ENCODE data around the gene CMKLR1. TPM values are rescaled to one million over a fixed set of nuclear protein-coding genes. Genes with fewer than 3 reads are reported as not detected.

The CMKLR1 gene
- total RNA-seq, 2 experiments from 2014 or later = not detected

DNA sequence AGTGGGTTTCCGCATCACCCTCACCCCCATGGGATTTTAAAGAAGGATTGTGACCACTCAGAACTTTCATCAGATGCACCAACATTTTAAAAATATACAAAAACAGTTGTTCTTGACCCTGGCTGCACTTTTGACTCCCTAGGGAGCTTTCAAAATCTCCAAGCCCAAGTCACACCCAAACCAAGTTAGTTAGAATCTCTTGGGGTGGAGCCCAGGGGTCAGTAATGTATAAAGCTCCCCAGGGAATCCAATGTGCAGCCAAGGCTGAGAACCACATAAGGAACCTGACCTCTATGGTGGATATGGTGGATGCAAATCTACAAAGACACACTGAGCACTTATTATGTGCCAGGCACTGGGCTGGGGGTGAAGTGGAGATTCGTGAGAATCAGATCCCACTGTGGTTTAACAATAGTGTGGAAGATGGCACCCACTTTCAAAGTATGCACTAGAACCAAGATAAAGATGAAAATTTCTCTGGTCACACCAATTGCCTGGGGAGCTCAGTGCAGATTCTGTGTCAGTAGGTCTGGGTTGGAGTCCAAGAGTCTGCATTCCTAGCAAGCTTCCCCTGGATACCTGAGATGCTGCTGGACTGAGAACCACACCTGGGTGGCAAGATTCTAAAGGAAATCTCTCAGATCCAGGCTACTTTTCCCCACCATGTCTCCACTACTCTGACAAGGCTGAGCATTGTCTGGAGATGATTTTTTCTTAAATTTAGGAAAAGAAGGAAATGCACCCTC is 18.9 kb upstream of the CMKLR1 start:
- no peaks in the 10 kb centered on the region for H3K9me3 Mint-ChIP-seq
- no peaks in the 10 kb centered on the region for H3K4me1 Mint-ChIP-seq (ENCODE audit: low read depth)
- intact Hi-C loops (cut with micrococcal nuclease) = no loop called here
- H3K27ac Mint-ChIP-seq = no peak overlapping the region
- CTCF ChIA-PET = no interaction called here
- H3K36me3 Mint-ChIP-seq (ENCODE audit: low read depth) = no peaks in the 10 kb centered on the region
- H3K4me3 Mint-ChIP-seq = no peak overlapping the region
- DNase-seq = no peak
- peaks cover 9% of the 10 kb centered on the region for H3K27me3 Mint-ChIP-seq (ENCODE audit: low read depth)

DNA sequence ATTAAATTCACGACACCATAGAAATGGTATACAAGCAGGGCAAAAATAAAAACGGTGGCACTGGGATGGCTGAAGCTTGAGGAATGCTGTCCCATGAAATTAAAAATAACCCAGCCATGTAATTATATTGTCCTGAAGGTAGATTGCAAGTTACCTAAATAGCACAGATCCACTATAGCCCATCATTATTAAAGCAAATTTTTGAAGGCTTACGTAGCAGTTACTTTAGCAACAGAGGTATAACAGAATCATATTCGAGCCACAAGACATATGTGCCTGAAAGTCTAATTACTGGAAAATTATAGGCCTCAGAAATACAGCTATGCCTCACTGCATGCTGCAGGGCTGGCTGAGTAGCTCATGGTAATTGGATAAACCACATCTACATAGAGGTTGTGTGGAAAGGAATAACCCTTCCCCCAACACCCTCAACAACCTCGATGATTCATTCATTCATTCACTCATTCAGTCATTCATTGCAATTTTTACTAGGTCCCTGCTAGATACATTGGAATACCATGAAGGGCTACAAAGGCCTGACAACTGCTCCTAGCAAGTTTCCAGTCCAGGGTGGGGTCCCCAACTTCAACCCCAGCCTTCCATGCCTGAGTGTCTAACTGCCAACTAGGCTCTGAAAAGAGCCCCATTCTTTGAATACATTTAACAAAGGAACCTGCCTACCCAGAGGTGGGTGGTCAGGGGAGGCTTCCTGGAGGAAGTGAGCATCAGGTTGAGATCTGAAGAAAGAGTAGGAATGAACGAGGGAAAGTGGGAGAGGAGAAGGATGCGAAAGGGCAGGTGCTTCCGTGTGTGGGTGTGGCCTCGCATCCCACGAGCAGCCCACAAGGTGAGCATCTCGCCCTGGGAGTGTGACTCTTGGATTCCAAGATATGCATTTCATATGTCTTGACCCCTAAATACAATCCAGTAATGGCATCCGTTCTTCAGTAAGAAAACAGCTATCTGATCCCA is 18.0 kb upstream of the CMKLR1 start:
- Mint-ChIP-seq H3K36me3 (ENCODE audit: low read depth) (no peaks in the 10 kb centered on the region), H3K27me3 (ENCODE audit: low read depth) (peaks cover 9% of the 10 kb centered on the region), H3K4me1 (ENCODE audit: low read depth) (no peaks in the 10 kb centered on the region), H3K9me3 (no peaks in the 10 kb centered on the region), H3K27ac (no peak overlapping the region), H3K4me3 (no peak overlapping the region)
- CTCF ChIA-PET = no interaction called here
- DNase-seq = no peak
- intact Hi-C loops (cut with micrococcal nuclease) = no loop called here

DNA sequence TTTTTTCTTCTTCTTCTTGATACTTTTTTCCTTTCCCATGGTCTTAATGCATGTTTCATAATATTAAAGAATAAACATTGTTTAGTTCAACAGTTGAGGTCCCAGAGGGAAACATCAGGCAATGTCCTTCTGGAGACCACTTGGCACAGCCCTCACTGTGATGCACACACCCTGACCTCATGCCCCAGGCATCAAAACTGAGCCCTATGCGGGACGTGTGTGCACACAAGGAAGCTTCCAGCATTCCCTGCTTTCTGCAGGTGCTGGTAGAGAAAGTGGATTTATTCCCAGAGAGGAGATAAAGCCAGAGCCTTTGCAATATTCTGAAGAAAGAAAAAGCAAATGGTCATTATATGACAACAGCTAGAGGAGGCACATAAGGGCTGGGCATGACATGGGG is 16.0 kb upstream of the CMKLR1 start:
- H3K36me3 Mint-ChIP-seq (ENCODE audit: low read depth) = no peaks in the 10 kb centered on the region
- CTCF ChIA-PET = no interaction called here
- no peak overlapping the region for H3K27ac Mint-ChIP-seq
- no peaks in the 10 kb centered on the region for H3K4me1 Mint-ChIP-seq (ENCODE audit: low read depth)
- peaks cover 9% of the 10 kb centered on the region for H3K27me3 Mint-ChIP-seq (ENCODE audit: low read depth)
- H3K9me3 Mint-ChIP-seq = no peaks in the 10 kb centered on the region
- H3K4me3 Mint-ChIP-seq = no peak overlapping the region
- DNase-seq = no peak
- intact Hi-C loops (cut with micrococcal nuclease) = no loop called here

DNA sequence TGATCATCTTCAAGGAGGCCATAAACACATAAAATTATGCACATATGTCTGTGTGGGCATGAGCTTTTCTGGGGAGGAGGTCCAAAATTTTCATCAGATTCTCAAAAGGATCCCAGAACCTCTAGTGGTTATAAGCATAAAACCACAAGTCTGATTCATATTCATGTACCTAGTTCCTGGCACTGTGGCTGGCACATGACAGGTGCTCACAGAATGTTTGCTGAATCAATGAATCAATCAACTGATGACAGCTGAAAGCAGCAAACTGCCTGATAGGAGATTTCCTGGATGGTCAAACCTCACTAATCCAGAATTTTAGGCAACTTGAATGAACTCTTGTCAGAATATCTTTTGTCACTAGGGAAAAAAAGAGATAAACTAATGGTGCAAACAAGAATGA is 13.5 kb upstream of the CMKLR1 start:
- no peaks in the 10 kb centered on the region for H3K4me1 Mint-ChIP-seq (ENCODE audit: low read depth)
- H3K27me3 Mint-ChIP-seq (ENCODE audit: low read depth) = peaks cover 3% of the 10 kb centered on the region
- H3K4me3 Mint-ChIP-seq = no peak overlapping the region
- intact Hi-C loops (cut with micrococcal nuclease) = no loop called here
- H3K27ac Mint-ChIP-seq = no peak overlapping the region
- DNase-seq = no peak
- H3K9me3 Mint-ChIP-seq = no peaks in the 10 kb centered on the region
- CTCF ChIA-PET = no interaction called here
- no peaks in the 10 kb centered on the region for H3K36me3 Mint-ChIP-seq (ENCODE audit: low read depth)

DNA sequence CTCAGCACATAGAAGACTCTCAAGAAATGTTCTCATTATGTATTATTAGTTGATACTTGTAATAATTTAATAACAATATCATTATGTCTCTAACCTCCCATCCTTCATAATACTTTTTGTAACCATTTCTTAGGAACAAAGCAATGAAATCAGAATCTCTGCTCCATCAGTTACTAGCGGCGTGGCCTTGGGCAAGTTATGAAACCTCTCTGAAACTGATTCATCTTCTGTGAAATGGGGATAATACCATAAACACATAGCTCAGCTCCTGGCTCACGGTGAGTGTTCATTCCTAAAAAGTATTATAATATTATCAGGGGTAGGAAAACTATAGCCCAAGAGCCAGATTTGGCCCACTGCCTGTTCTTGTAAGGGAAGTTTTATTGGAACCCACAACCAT is 11.4 kb upstream of the CMKLR1 start:
- intact Hi-C loops (cut with micrococcal nuclease) = no loop called here
- Mint-ChIP-seq H3K36me3 (ENCODE audit: low read depth) (no peaks in the 10 kb centered on the region), H3K9me3 (no peaks in the 10 kb centered on the region), H3K4me3 (no peak overlapping the region), H3K27ac (no peak overlapping the region), H3K4me1 (ENCODE audit: low read depth) (no peaks in the 10 kb centered on the region), H3K27me3 (ENCODE audit: low read depth) (peaks cover 3% of the 10 kb centered on the region)
- CTCF ChIA-PET = no interaction called here
- DNase-seq = no peak

DNA sequence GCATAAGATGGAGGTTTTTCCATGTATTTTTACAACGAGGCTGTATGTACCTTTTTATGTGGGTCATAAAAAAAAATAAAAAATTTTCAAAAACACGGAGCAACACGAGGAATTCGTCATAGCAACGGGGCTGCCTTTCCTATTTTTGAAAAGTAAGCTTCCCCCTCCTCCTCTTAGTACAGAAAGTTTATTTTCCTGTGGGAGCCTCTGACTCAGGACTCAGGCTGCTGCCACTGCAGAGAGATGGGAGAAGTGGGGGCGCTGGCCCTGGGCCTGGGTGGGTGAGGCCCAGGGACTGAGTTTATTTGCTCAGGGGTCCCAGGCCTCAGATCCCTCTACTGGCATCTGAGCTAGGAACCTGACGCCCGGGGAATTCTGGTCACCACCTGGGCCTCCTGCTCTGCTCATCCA is 10.2 kb upstream of the CMKLR1 start:
- no peak overlapping the region for H3K4me3 Mint-ChIP-seq
- peaks cover 3% of the 10 kb centered on the region for H3K27me3 Mint-ChIP-seq (ENCODE audit: low read depth)
- H3K27ac Mint-ChIP-seq = no peak overlapping the region
- H3K4me1 Mint-ChIP-seq (ENCODE audit: low read depth) = no peaks in the 10 kb centered on the region
- intact Hi-C loops (cut with micrococcal nuclease) = no loop called here
- no peaks in the 10 kb centered on the region for H3K36me3 Mint-ChIP-seq (ENCODE audit: low read depth)
- no peak for DNase-seq
- CTCF ChIA-PET = interaction anchor here (0.6 kb wide), 1 partner anchor 1243 kb away, joined by 3 read pairs; no protein-coding TSS in a partner anchor
- H3K9me3 Mint-ChIP-seq = no peaks in the 10 kb centered on the region

DNA sequence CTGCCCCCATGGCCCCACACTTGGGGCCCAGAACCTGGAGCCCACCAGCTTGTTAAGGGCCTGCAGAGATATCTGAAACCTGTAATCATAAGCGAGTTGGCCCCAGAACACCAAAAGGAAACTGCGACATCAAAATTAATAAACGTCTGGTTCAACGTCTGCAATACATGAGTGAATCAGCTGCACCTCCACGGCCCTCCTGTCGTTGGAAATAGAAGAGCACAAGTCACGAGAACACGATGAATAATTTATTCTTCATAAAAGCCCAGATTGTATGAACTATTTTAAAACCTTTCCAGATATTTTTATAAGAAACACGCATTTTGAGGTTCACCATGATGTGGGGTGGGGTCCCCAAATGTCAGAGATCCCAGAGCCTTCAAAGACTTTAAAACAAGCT is 9.7 kb upstream of the CMKLR1 start:
- Mint-ChIP-seq H3K27ac (no peak overlapping the region), H3K9me3 (no peaks in the 10 kb centered on the region), H3K36me3 (ENCODE audit: low read depth) (no peaks in the 10 kb centered on the region), H3K4me3 (no peak overlapping the region), H3K4me1 (ENCODE audit: low read depth) (no peaks in the 10 kb centered on the region), H3K27me3 (ENCODE audit: low read depth) (peaks cover 3% of the 10 kb centered on the region)
- no peak for DNase-seq
- intact Hi-C loops (cut with micrococcal nuclease) = no loop called here
- CTCF ChIA-PET = interaction anchor here (0.6 kb wide), 1 partner anchor 1244 kb away, joined by 3 read pairs; no protein-coding TSS in a partner anchor

DNA sequence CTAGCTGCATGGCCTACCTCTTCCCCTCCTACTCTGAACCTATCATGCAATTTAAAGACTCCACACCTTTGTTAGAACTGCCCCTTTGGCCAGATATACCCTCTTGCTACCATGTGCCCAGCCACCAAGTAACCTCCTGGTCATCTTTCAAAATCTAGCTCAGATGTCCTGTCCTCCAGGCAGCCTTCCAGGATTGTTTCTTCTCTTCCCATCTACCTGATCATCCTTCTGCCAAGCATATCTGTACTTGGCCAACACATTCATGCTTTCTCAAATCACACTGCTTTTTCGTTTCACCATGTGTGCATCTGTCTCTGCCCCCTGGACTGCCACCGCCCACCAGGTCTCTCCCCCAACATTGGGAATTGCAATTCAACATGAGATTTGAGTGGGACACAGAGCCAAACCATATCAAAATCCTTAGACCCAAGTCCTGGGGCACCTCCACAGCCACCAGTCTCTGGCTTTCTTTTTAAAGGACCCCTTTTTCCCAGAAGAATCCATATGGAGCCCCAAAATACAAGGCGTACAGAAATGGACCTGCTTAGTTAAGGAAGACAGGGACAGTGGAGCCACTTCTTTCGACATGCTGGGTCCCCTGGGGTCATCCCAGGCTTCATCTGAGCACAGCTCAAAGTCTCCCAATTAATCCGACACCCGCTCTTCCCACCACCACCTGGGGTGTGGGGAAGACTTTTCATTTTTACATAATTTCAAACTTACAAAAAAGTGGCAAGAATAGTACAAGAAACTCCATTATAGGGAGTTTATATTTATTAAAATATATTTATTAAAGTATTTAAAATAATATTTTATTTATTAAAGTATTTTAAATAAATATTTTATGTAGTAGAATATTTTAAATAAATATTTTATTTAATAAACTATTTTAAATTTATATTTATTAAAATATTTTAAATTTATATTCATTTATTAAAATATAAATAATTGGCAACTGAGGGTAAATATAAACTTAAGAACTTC is 7.9 kb upstream of the CMKLR1 start:
- Mint-ChIP-seq H3K4me3 (no peak overlapping the region), H3K36me3 (ENCODE audit: low read depth) (no peaks in the 10 kb centered on the region), H3K27me3 (ENCODE audit: low read depth) (no peaks in the 10 kb centered on the region), H3K27ac (no peak overlapping the region), H3K9me3 (no peaks in the 10 kb centered on the region), H3K4me1 (ENCODE audit: low read depth) (no peaks in the 10 kb centered on the region)
- intact Hi-C loops (cut with micrococcal nuclease) = no loop called here
- CTCF ChIA-PET = no interaction called here
- DNase-seq = no peak

DNA sequence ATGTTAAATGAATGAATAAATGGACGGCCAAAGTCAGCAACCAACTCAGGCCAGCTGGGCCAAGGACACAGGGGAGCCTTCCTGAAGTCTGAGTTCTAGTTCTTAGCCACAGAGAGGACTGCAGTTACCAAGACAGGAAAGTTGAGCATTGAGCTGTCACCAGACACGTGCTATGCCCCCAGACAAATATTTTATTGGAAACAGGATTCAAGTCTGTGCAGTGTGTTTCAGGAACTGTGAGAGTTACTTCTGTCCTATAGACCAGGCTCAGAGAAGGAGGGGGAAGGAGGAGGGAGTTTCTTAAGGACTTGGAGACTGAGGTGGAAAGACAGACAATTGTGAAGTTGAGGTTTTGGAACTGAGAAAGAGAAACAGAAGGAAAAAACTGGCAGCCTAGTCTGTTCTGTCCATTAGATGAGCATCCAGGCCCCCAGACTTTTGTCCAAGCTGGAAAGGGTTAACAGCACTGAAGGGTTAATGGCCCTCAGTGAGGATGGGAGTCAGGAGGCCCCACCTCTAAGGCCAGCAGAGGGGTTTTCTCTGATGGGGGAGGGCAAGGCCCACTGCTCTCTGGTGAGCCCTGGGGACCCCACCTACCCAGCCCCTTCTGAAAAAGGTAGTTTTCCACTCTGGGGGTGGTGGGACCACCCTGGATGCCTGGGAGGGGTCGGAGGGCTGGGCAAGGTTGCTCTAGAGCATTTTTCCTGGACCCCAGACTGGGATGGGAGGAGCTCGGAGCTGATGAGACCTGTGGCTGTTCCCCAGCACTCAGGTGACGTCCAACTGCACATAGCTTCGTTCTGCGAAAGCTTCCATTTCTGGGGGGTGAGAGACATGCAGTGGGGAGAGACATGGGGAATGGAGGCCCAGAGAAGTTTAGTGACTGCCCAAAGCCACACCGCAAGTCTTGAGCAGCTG is 6.9 kb upstream of the CMKLR1 start:
- Mint-ChIP-seq H3K4me1 (ENCODE audit: low read depth) (no peaks in the 10 kb centered on the region), H3K36me3 (ENCODE audit: low read depth) (no peaks in the 10 kb centered on the region), H3K27ac (no peak overlapping the region), H3K9me3 (no peaks in the 10 kb centered on the region), H3K4me3 (no peak overlapping the region), H3K27me3 (ENCODE audit: low read depth) (no peaks in the 10 kb centered on the region)
- CTCF ChIA-PET = no interaction called here
- DNase-seq = no peak
- intact Hi-C loops (cut with micrococcal nuclease) = no loop called here

DNA sequence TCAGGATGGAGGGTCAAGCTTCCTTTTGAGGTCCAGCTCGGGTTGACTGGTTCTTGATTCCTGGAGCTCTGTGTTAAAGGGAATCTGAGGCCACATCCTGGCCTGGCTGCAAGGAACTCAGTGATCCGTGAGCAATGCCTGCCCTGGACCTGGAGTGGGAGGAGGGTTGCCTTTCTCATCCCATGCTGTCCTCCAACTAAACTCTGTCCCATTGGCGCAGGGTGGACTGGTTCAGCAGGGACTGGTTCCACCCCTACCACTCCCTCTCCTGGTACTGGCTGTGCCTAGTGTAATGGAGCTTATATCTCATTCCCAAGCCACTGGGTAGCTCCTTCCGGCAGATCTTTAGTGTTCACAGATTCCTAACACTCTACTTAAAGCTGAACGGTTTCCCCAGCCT is 3.9 kb upstream of the CMKLR1 start:
- no peaks in the 10 kb centered on the region for H3K9me3 Mint-ChIP-seq
- no peaks in the 10 kb centered on the region for H3K4me1 Mint-ChIP-seq (ENCODE audit: low read depth)
- H3K36me3 Mint-ChIP-seq (ENCODE audit: low read depth) = no peaks in the 10 kb centered on the region
- no peak overlapping the region for H3K27ac Mint-ChIP-seq
- H3K27me3 Mint-ChIP-seq (ENCODE audit: low read depth) = peaks cover 13% of the 10 kb centered on the region
- intact Hi-C loops (cut with micrococcal nuclease) = no loop called here
- no peak overlapping the region for H3K4me3 Mint-ChIP-seq
- CTCF ChIA-PET = interaction anchor here (0.6 kb wide), 2 partner anchors 169 to 1214 kb away, joined by 3 read pairs; no protein-coding TSS in a partner anchor
- no peak for DNase-seq
